Endothelial cell (in vitro differentiated cells): ENCODE data around the gene UCK2. TPM values are rescaled to one million over a fixed set of nuclear protein-coding genes. Genes with fewer than 3 reads are reported as not detected.

Experiments used
- DNase-seq: peaks from one replicate; pipeline ENCODE4 v3.0.0; 2021; ENCODE audit warnings: low spot score
- H3K27ac Mint-ChIP-seq: one replicate; pipeline ENCODE4 v1.8.0; 2021; ENCODE audit warnings: mixed read lengths, inconsistent platforms; ENCODE audit not compliant: unreplicated experiment
- H3K27me3 Mint-ChIP-seq: one replicate; pipeline ENCODE4 v1.8.0; 2021; ENCODE audit warnings: mild to moderate bottlenecking, moderate library complexity, mixed read lengths, inconsistent platforms; ENCODE audit not compliant: unreplicated experiment
- H3K36me3 Mint-ChIP-seq: one replicate; pipeline ENCODE4 v1.8.0; 2021; ENCODE audit warnings: mild to moderate bottlenecking, low read depth, mixed read lengths, inconsistent platforms; ENCODE audit not compliant: unreplicated experiment
- H3K4me1 Mint-ChIP-seq: one replicate; pipeline ENCODE4 v1.8.0; 2021; ENCODE audit warnings: mild to moderate bottlenecking, mixed read lengths, inconsistent platforms; ENCODE audit not compliant: unreplicated experiment
- H3K4me3 Mint-ChIP-seq: one replicate; pipeline ENCODE4 v1.8.0; 2021; ENCODE audit warnings: mild to moderate bottlenecking, mixed read lengths, inconsistent platforms; ENCODE audit not compliant: unreplicated experiment
- H3K9me3 Mint-ChIP-seq: one replicate; pipeline ENCODE4 v1.8.0; 2021; ENCODE audit warnings: mixed read lengths, inconsistent platforms; ENCODE audit not compliant: unreplicated experiment
- total RNA-seq: library from RNA; stranded (reverse); fragmentation: NEBNext Ultra II Directional; extraction: Animal tissue kit (Norgen Biotek cat#: 25700); gene quantifications from one replicate; pipeline ENCODE4 v1.2.1, GENCODE V29; 2021; ENCODE audit not compliant: unreplicated experiment
- TF ChIP-seq, protein P1 (sequence below): fragments of 200-600 bp; sonication (generic); IDR thresholded peaks from one replicate; pipeline ENCODE4 v1.5.0; 2021; ENCODE audit warnings: antibody characterized with exemption; ENCODE audit not compliant: unreplicated experiment

The UCK2 gene
- total RNA-seq, 1 donor from 2014 or later, result 52.9 TPM

DNA sequence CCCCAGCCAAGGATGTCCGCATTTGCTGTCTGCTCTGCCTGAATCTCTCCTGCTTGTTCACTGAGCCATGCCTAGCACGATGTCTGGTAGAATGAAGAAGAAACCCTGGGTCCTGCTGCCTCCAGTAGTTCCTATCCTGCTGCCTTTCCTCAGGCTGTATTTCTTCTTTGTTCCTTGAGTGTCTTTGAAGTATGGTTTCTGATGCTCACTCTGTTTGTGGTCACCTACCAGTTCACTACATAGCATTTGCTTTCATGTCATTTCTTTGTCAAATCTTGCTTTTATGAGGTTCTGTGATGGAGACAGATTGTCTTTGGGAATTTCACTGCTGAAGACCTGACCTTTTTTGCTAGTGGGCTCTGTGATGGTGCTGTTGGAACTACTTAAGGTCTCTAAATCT is 5.9 kb downstream of the UCK2 start:
- DNase-seq, result no peak
- Mint-ChIP-seq H3K9me3 (no peaks in the 10 kb centered on the region), H3K4me3 (no peak overlapping the region), H3K27me3 (peaks cover 9% of the 10 kb centered on the region), H3K36me3 (no peaks in the 10 kb centered on the region), H3K4me1 (peaks cover 32% of the 10 kb centered on the region), H3K27ac (no peak overlapping the region)
- TF ChIP-seq, protein P1, sequence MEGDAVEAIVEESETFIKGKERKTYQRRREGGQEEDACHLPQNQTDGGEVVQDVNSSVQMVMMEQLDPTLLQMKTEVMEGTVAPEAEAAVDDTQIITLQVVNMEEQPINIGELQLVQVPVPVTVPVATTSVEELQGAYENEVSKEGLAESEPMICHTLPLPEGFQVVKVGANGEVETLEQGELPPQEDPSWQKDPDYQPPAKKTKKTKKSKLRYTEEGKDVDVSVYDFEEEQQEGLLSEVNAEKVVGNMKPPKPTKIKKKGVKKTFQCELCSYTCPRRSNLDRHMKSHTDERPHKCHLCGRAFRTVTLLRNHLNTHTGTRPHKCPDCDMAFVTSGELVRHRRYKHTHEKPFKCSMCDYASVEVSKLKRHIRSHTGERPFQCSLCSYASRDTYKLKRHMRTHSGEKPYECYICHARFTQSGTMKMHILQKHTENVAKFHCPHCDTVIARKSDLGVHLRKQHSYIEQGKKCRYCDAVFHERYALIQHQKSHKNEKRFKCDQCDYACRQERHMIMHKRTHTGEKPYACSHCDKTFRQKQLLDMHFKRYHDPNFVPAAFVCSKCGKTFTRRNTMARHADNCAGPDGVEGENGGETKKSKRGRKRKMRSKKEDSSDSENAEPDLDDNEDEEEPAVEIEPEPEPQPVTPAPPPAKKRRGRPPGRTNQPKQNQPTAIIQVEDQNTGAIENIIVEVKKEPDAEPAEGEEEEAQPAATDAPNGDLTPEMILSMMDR, result no peak

DNA sequence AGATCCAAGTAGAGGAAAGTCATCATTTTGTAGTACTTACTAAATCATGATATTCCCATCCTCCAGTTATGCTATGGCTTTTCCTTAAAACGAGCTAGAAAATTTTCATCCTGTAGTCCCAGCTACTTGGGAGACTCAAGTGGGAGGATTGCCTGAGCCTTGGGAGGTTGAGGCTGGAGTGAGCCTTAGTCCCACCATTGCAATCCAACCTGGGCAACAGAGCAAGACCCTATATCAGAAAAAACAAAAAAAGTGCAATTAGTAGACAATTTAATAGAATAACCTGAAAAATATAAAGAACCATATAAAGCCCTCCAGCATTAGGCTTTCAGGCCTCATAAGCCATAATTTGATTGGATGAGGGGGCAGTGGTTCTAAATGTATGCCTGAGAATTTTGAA is 6.8 kb downstream of the UCK2 start:
- TF ChIP-seq, protein P1, result no peak
- H3K9me3 Mint-ChIP-seq, result no peaks in the 10 kb centered on the region
- H3K4me3 Mint-ChIP-seq, result no peak overlapping the region
- DNase-seq, result no peak
- H3K27ac Mint-ChIP-seq, result no peak overlapping the region
- peaks cover 7% of the 10 kb centered on the region for H3K27me3 Mint-ChIP-seq
- H3K4me1 Mint-ChIP-seq, result peaks cover 32% of the 10 kb centered on the region
- H3K36me3 Mint-ChIP-seq, result no peaks in the 10 kb centered on the region

GRCh38 chr1:165834881-165835280 is 7.5 kb downstream of the UCK2 start:
- DNase-seq, result no peak
- TF ChIP-seq, protein P1, result no peak
- Mint-ChIP-seq H3K4me3 (no peak overlapping the region), H3K4me1 (peaks cover 29% of the 10 kb centered on the region), H3K27me3 (peaks cover 4% of the 10 kb centered on the region), H3K36me3 (no peaks in the 10 kb centered on the region), H3K9me3 (no peaks in the 10 kb centered on the region), H3K27ac (no peak overlapping the region)

- Mint-ChIP-seq H3K4me1 (peaks cover 38% of the 10 kb centered on the region), H3K9me3 (no peaks in the 10 kb centered on the region), H3K27ac (no peak overlapping the region), H3K27me3 (peaks cover 4% of the 10 kb centered on the region), H3K36me3 (no peaks in the 10 kb centered on the region), H3K4me3 (no peak overlapping the region)
- DNase-seq, result no peak
- TF ChIP-seq, protein P1, result no peak
Measured at GRCh38 chr1:165836664-165837482, 9.5 kb downstream of the UCK2 start.

DNA sequence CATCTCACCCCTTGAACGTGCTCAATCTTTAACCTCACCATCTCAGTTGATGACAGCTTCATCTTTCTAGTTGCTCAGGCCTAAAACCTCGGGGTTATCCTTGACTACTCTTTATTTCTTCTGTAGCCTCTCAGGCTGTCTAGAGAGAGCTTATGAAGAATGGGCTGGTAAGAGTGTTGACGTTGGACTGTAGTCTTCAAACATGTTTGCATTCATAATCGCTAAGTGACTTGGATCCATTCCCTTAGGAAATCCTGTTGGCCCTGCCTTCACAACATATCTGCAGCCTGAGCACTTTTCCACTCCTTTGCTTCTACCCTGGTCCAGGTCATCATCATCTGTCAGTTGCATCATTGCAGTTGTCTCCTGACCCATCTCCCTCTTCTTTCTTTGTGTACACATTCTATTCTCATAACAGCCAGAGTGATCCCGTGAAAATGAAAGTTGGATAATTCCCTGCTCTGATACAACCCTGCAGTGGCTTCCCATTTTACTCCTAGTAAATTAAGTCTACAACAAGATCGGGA is 10.5 kb downstream of the UCK2 start:
- Mint-ChIP-seq H3K4me3 (no peak overlapping the region), H3K36me3 (no peaks in the 10 kb centered on the region), H3K9me3 (no peaks in the 10 kb centered on the region), H3K4me1 (peaks cover 48% of the 10 kb centered on the region), H3K27me3 (peaks cover 6% of the 10 kb centered on the region), H3K27ac (no peak overlapping the region)
- no peak for DNase-seq
- TF ChIP-seq, protein P1, result no peak
